ENCODE measurements around the gene TEAD2.

- TF ChIP-seq CTCF (IDR thresholded peaks at IDR 0.05), result no peak
- no peak for TF ChIP-seq POLR2A (IDR thresholded peaks at IDR 0.05)
Observed at GRCh38 chr19:49408816-49409440, 46.7 kb upstream of the TEAD2 start.

Measured in lower leg skin (tissue), 3 donors.